WTC11 (cell line): Measurements from ENCODE around the gene POC1A. TPM values are rescaled to one million over a fixed set of nuclear protein-coding genes. Genes with fewer than 3 reads are reported as not detected.

ENCODE experiments used
- ATAC-seq: fragments of 200-7000 bp; cut with Tn5 transposase; 2 replicates; pipeline ENCODE4 v1.10.0; 2021; ENCODE audit warnings: mild to moderate bottlenecking, moderate library complexity
- CTCF ChIA-PET: fragments of 300-600 bp; sonication (Branson Sonifier 250); formaldehyde crosslinking; loops from one replicate; lab custom pipeline; 2021; ENCODE audit warnings: antibody characterized with exemption; lab: Charles Lee
- POLR2A ChIA-PET: fragments of 350-600 bp; sonication (Branson Sonifier 250); formaldehyde crosslinking; loops from one replicate; lab custom pipeline; 2021; ENCODE audit warnings: antibody characterized with exemption; lab: Charles Lee
- DNase-seq: peaks from one replicate; pipeline ENCODE4 v3.0.0; 2021; ENCODE audit warnings: low spot score
- H3K27ac Mint-ChIP-seq: 2 replicates; pipeline ENCODE4 v1.8.0; 2021; ENCODE audit warnings: mixed read lengths
- H3K27me3 Mint-ChIP-seq: 2 replicates; pipeline ENCODE4 v1.8.0; 2021; ENCODE audit warnings: low read depth, mild to moderate bottlenecking, moderate library complexity, mixed read lengths
- H3K36me3 Mint-ChIP-seq: 2 replicates; pipeline ENCODE4 v1.8.0; 2021; ENCODE audit warnings: mixed read lengths
- H3K4me1 Mint-ChIP-seq: 2 replicates; pipeline ENCODE4 v1.8.0; 2022; ENCODE audit warnings: mixed read lengths
- H3K4me3 Mint-ChIP-seq: 2 replicates; pipeline ENCODE4 v1.8.0; 2021; ENCODE audit warnings: mild to moderate bottlenecking, moderate library complexity, mixed read lengths
- H3K9me3 Mint-ChIP-seq: 2 replicates; pipeline ENCODE4 v1.8.0; 2021; ENCODE audit warnings: mixed read lengths
- CREB1 ChIP-seq: sonication (generic); formaldehyde crosslinking; IDR thresholded peaks from 2 replicates; pipeline ENCODE4 v1.8.0; 2023; ENCODE audit warnings: mild to moderate bottlenecking, missing genetic modification reagents
- CREM ChIP-seq: sonication (generic); formaldehyde crosslinking; IDR thresholded peaks from 2 replicates; pipeline ENCODE4 v1.8.1; 2022; ENCODE audit warnings: mild to moderate bottlenecking, missing genetic modification reagents, moderate library complexity
- FOXJ3 ChIP-seq: sonication (generic); formaldehyde crosslinking; IDR thresholded peaks from 2 replicates; pipeline ENCODE4 v1.9.0; 2021; ENCODE audit warnings: missing genetic modification reagents, mild to moderate bottlenecking, borderline replicate concordance
- FOXP1 ChIP-seq: sonication (generic); formaldehyde crosslinking; IDR thresholded peaks from 2 replicates; pipeline ENCODE4 v1.8.0; 2022; ENCODE audit warnings: missing genetic modification reagents, mild to moderate bottlenecking, moderate library complexity, borderline replicate concordance
- GTF2I ChIP-seq: fragments of 250-450 bp; sonication (Bioruptor Pico); conservative IDR thresholded peaks from 2 replicates; pipeline ENCODE4 v1.4.0; 2021; ENCODE audit warnings: mild to moderate bottlenecking
- JUN ChIP-seq: sonication (generic); formaldehyde crosslinking; IDR thresholded peaks from 2 replicates; pipeline ENCODE4 v1.8.0; 2023; ENCODE audit warnings: mild to moderate bottlenecking, missing genetic modification reagents
- MXD4 ChIP-seq: fragments of 250-450 bp; sonication (Bioruptor Pico); IDR thresholded peaks from 2 replicates; pipeline ENCODE4 v1.8.0; 2021; ENCODE audit warnings: mild to moderate bottlenecking, moderate library complexity, borderline replicate concordance
- TP53 ChIP-seq: sonication (generic); formaldehyde crosslinking; IDR thresholded peaks from 2 replicates; pipeline ENCODE4 v1.8.1; 2023; ENCODE audit warnings: mild to moderate bottlenecking, missing genetic modification reagents
- ZNF263 ChIP-seq: sonication (generic); formaldehyde crosslinking; IDR thresholded peaks from 2 replicates; pipeline ENCODE4 v1.8.1; 2022; ENCODE audit warnings: low read depth, mild to moderate bottlenecking, moderate library complexity, missing genetic modification reagents
- ZNF423 ChIP-seq: fragments of 250-450 bp; sonication (Bioruptor Pico); IDR thresholded peaks from 2 replicates; pipeline ENCODE4 v2.1.2; 2022; ENCODE audit warnings: mild to moderate bottlenecking, moderate library complexity
- total RNA-seq: library from RNA; stranded (reverse); gene quantifications from 3 replicates; pipeline ENCODE4 v1.2.3, GENCODE V29; 2021
- TF ChIP-seq, protein P1 (sequence below): sonication (generic); formaldehyde crosslinking; IDR thresholded peaks from 2 replicates; pipeline ENCODE4 v1.8.1; 2022; ENCODE audit warnings: mild to moderate bottlenecking, missing genetic modification reagents, moderate library complexity, borderline replicate concordance
- TF ChIP-seq, protein P2 (sequence below): fragments of 250-450 bp; sonication (Bioruptor Pico); IDR thresholded peaks from 2 replicates; pipeline ENCODE4 v1.9.0; 2021; ENCODE audit warnings: mild to moderate bottlenecking
- TF ChIP-seq, protein P3 (sequence below): sonication (generic); formaldehyde crosslinking; IDR thresholded peaks from 2 replicates; pipeline ENCODE4 v1.8.1; 2023; ENCODE audit warnings: mild to moderate bottlenecking, moderate library complexity, missing genetic modification reagents
- TF ChIP-seq, protein P4 (sequence below): sonication (generic); formaldehyde crosslinking; IDR thresholded peaks from 2 replicates; pipeline ENCODE4 v1.8.1; 2023; ENCODE audit warnings: mild to moderate bottlenecking, missing genetic modification reagents

The POC1A gene
- total RNA-seq, 1 experiment from 2014 or later, result 31.3 TPM

DNA sequence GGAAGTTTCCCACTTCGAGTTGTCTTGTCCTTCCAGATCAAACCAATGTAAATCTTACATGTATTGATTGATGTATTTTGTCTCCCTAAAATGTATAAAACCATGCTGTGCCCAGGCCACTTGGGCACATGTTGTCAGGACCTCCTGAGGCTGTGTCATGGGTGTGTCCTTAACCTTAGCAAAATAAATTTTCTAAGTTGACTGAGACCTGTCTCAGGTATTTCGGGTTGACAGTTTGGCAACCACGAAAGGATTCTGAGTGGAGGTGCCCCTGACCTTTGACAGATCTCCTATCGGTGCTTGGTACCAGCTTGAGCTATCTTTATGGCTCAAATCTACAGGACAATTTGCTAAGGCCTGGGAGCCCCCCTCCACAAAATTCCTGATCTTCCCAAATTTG lies 1.7 kb upstream of the POC1A start:
- no peaks in the 10 kb centered on the region for H3K36me3 Mint-ChIP-seq
- POLR2A ChIA-PET, result no interaction called here
- DNase-seq (no peak), ATAC-seq (no peak)
- H3K9me3 Mint-ChIP-seq, result no peaks in the 10 kb centered on the region
- CTCF ChIA-PET, result interaction anchor here (0.6 to 1.3 kb wide), 4 partner anchors 11 to 437 kb away, joined by 3 to 6 read pairs (median 3); no protein-coding TSS in a partner anchor
- TF ChIP-seq JUN (CRISPR knock-in tag), result no peak
- TF ChIP-seq FOXP1, result no peak
- TF ChIP-seq TP53 (CRISPR knock-in tag), result no peak
- no peak for TF ChIP-seq ZNF263 (CRISPR knock-in tag)
- no peak for TF ChIP-seq GTF2I (CRISPR knock-in tag)
- TF ChIP-seq, protein P1, sequence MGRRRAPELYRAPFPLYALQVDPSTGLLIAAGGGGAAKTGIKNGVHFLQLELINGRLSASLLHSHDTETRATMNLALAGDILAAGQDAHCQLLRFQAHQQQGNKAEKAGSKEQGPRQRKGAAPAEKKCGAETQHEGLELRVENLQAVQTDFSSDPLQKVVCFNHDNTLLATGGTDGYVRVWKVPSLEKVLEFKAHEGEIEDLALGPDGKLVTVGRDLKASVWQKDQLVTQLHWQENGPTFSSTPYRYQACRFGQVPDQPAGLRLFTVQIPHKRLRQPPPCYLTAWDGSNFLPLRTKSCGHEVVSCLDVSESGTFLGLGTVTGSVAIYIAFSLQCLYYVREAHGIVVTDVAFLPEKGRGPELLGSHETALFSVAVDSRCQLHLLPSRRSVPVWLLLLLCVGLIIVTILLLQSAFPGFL (CRISPR knock-in tag), result no peak
- no peak for TF ChIP-seq MXD4 (CRISPR knock-in tag)
- H3K4me3 Mint-ChIP-seq, result peak overlapping the region; percentile 43; the same call in 1 of the 2 replicates
- H3K27me3 Mint-ChIP-seq, result no peaks in the 10 kb centered on the region
- H3K4me1 Mint-ChIP-seq, result peaks cover 33% of the 10 kb centered on the region
- H3K27ac Mint-ChIP-seq, result peak overlapping the region; percentile 41; the same call in 1 of the 2 replicates

DNA sequence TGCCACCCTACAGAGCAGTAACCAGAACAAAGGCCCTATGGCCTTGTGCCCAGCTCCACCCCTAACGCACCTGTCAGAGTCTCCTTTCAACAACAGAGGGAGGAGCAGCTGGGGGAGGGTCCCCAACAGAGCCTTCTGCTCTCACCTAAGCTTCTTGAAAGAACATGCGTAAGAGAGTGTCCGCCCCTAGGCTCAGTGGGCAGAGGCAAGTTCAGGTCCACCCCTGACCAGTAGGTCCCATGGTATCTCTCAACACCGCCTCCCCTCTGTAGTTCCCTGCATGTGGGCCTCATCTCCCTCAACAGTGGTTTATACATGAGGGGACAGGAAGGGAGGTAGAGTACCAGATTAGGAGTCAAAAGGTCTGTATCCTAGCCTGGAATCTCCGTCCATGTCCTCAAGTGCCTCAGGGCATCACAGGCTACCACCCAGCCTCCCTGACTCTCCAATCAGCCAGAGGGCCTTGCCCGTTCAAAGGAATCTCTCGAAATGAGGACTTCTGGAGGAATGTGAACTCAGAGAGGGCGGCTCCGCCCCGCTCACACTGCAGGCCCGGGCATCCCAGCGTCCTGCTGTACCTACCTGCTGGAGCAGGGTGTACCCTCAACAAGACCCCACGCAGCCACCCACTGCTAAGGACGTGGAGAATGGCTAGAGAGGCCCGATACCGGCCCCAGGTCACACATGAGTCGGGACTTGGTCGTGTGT lies 680 bp downstream of the POC1A start:
- no peaks in the 10 kb centered on the region for H3K9me3 Mint-ChIP-seq
- ChIA-PET POLR2A (interaction anchor here (1.0 to 2.0 kb wide), 3 partner anchors 96 to 149 kb away, joined by 4 to 10 read pairs (median 6); partner anchors contain the start of gene DUSP7), CTCF (interaction anchor here (0.6 to 1.9 kb wide), 23 partner anchors 9 to 180 kb away, joined by 3 to 19 read pairs (median 4); partner anchors contain the start of genes ABHD14B, DUSP7, RPL29 and WDR82)
- no peaks in the 10 kb centered on the region for H3K27me3 Mint-ChIP-seq
- ATAC-seq (peak; percentile 26), DNase-seq (peak; percentile 63)
- peak overlapping the region; percentile 96 for H3K27ac Mint-ChIP-seq
- H3K4me1 Mint-ChIP-seq, result peaks cover 33% of the 10 kb centered on the region
- H3K36me3 Mint-ChIP-seq, result peaks cover 10% of the 10 kb centered on the region; the same call in 1 of the 2 replicates
- peak overlapping the region; percentile 91 for H3K4me3 Mint-ChIP-seq
- no peak for TF ChIP-seq FOXJ3 (CRISPR knock-in tag)
- TF ChIP-seq, protein P2, sequence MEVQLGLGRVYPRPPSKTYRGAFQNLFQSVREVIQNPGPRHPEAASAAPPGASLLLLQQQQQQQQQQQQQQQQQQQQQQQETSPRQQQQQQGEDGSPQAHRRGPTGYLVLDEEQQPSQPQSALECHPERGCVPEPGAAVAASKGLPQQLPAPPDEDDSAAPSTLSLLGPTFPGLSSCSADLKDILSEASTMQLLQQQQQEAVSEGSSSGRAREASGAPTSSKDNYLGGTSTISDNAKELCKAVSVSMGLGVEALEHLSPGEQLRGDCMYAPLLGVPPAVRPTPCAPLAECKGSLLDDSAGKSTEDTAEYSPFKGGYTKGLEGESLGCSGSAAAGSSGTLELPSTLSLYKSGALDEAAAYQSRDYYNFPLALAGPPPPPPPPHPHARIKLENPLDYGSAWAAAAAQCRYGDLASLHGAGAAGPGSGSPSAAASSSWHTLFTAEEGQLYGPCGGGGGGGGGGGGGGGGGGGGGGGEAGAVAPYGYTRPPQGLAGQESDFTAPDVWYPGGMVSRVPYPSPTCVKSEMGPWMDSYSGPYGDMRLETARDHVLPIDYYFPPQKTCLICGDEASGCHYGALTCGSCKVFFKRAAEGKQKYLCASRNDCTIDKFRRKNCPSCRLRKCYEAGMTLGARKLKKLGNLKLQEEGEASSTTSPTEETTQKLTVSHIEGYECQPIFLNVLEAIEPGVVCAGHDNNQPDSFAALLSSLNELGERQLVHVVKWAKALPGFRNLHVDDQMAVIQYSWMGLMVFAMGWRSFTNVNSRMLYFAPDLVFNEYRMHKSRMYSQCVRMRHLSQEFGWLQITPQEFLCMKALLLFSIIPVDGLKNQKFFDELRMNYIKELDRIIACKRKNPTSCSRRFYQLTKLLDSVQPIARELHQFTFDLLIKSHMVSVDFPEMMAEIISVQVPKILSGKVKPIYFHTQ (CRISPR knock-in tag), result no peak
- TF ChIP-seq, protein P3, sequence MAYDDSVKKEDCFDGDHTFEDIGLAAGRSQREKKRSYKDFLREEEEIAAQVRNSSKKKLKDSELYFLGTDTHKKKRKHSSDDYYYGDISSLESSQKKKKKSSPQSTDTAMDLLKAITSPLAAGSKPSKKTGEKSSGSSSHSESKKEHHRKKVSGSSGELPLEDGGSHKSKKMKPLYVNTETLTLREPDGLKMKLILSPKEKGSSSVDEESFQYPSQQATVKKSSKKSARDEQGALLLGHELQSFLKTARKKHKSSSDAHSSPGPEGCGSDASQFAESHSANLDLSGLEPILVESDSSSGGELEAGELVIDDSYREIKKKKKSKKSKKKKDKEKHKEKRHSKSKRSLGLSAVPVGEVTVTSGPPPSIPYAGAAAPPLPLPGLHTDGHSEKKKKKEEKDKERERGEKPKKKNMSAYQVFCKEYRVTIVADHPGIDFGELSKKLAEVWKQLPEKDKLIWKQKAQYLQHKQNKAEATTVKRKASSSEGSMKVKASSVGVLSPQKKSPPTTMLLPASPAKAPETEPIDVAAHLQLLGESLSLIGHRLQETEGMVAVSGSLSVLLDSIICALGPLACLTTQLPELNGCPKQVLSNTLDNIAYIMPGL, result 0 out of 2 replicates have a peak, but pooled peaks have one; percentile 38
- TF ChIP-seq, protein P4, sequence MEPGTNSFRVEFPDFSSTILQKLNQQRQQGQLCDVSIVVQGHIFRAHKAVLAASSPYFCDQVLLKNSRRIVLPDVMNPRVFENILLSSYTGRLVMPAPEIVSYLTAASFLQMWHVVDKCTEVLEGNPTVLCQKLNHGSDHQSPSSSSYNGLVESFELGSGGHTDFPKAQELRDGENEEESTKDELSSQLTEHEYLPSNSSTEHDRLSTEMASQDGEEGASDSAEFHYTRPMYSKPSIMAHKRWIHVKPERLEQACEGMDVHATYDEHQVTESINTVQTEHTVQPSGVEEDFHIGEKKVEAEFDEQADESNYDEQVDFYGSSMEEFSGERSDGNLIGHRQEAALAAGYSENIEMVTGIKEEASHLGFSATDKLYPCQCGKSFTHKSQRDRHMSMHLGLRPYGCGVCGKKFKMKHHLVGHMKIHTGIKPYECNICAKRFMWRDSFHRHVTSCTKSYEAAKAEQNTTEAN (CRISPR knock-in tag), result no peak
- no peak for TF ChIP-seq ZNF423 (CRISPR knock-in tag)
- 0 out of 2 replicates have a peak, but pooled peaks have one; percentile 47 for TF ChIP-seq CREM (CRISPR knock-in tag)
- no peak for TF ChIP-seq MXD4 (CRISPR knock-in tag)
- 0 out of 2 replicates have a peak, but pooled peaks have one; percentile 13 for TF ChIP-seq CREB1
